HG03280 (cell line): ENCODE data around the gene TBCD.
"Not testable (repeated sequence)": the region's sequence is repeated elsewhere in the genome, so short reads cannot be mapped to it uniquely, and the experiment has no call there.

Experiments
- ATAC-seq: cut with Tn5 transposase; IDR thresholded peaks from one replicate; pipeline ENCODE4 v1.9.1; 2021; ENCODE audit warnings: mild to moderate bottlenecking, moderate library complexity; ENCODE audit not compliant: unreplicated experiment

Gene TBCD

GRCh38 chr17:82756166-82756565, 4.3 kb downstream of the TBCD start:
- no peak for ATAC-seq

- no peak for ATAC-seq
Observed at GRCh38 chr17:82765371-82765770, 13.5 kb downstream of the TBCD start.

GRCh38 chr17:82767041-82767754, 15.3 kb downstream of the TBCD start:
- ATAC-seq: no peak

GRCh38 chr17:82769041-82769440, 17.2 kb downstream of the TBCD start:
- no peak for ATAC-seq

GRCh38 chr17:82772026-82772425, 20.2 kb downstream of the TBCD start:
- ATAC-seq: no peak

- not testable (repeated sequence) for ATAC-seq
Observed at GRCh38 chr17:82774456-82774855, 22.6 kb downstream of the TBCD start.

- ATAC-seq: no peak
Observed at GRCh38 chr17:82775001-82775823, 23.3 kb downstream of the TBCD start.

- no peak for ATAC-seq
Observed at GRCh38 chr17:82776454-82776853, 24.6 kb downstream of the TBCD start.

GRCh38 chr17:82777778-82778375, 26.0 kb downstream of the TBCD start:
- not testable (repeated sequence) for ATAC-seq

- ATAC-seq: no peak
Observed at GRCh38 chr17:82779541-82779940, 27.7 kb downstream of the TBCD start.

- ATAC-seq: no peak
Observed at GRCh38 chr17:82780195-82780594, 28.3 kb downstream of the TBCD start.

- ATAC-seq: no peak
Observed at GRCh38 chr17:82780971-82781893, 29.4 kb downstream of the TBCD start.

- ATAC-seq: peak; percentile 80
Observed at GRCh38 chr17:82781894-82782274, 30.0 kb downstream of the TBCD start.

- ATAC-seq: no peak
Observed at GRCh38 chr17:82782657-82783207, 30.9 kb downstream of the TBCD start.

GRCh38 chr17:82783498-82783897, 31.6 kb downstream of the TBCD start:
- no peak for ATAC-seq

GRCh38 chr17:82785581-82785980, 33.7 kb downstream of the TBCD start:
- not testable (repeated sequence) for ATAC-seq

- no peak for ATAC-seq
Observed at GRCh38 chr17:82786427-82786826, 34.6 kb downstream of the TBCD start.

GRCh38 chr17:82787081-82787848, 35.4 kb downstream of the TBCD start:
- no peak for ATAC-seq

- no peak for ATAC-seq
Observed at GRCh38 chr17:82788206-82789001, 36.5 kb downstream of the TBCD start.
